GM12878 (cell line): ENCODE data around the gene PGF. TPM values are rescaled to one million over a fixed set of nuclear protein-coding genes. Genes with fewer than 3 reads are reported as not detected.

Experiments
- ATAC-seq: fragments of 200-7000 bp; cut with Tn5 transposase; 3 replicates; pipeline ENCODE4 v1.9.1; 2020; ENCODE audit warnings: mild to moderate bottlenecking, moderate library complexity
- BruUV-seq: library from RNA; stranded (reverse); fragments of 400-500 nt; replicated peaks from 2 replicates; lab custom pipeline; 2021; lab: Mats Ljungman, UMichigan
- CTCF ChIA-PET: fragments of 300-600 bp; sonication (Branson Sonifier 250); formaldehyde crosslinking; extraction: SDS; loops from one replicate; lab custom pipeline; 2021; ENCODE audit warnings: inconsistent platforms; lab: Yijun Ruan, JAX
- POLR2A ChIA-PET: fragments of 350-600 bp; formaldehyde crosslinking; extraction: SDS; loops from one replicate; lab custom pipeline; 2021; ENCODE audit warnings: inconsistent platforms; lab: Charles Lee
- RAD21 ChIA-PET: fragments of 300-600 bp; sonication (Branson Sonifier 250); formaldehyde crosslinking; loops from one replicate; lab custom pipeline; 2023; ENCODE audit warnings: antibody characterized with exemption; ENCODE audit not compliant: unreplicated experiment; lab: Charles Lee
- SMC1A ChIA-PET: fragments of 300-600 bp; sonication (Branson Sonifier 250); formaldehyde crosslinking; loops from one replicate; lab custom pipeline; 2023; ENCODE audit not compliant: unreplicated experiment, uncharacterized antibody; lab: Charles Lee
- DNase-seq: peaks from one replicate; pipeline ENCODE4 v3.0.0-alpha.2; 2011; ENCODE audit warnings: low read depth, low spot score
- FAIRE-seq: peaks from 3 replicates; lab custom pipeline; 2011; peaks lifted over from hg19 to GRCh38; lab: Jason Lieb, UNC
- H2AFZ ChIP-seq: 2 replicates; pipeline ENCODE4 v1.6.0; 2011; ENCODE audit warnings: low read depth, low read length, control low read depth; ENCODE audit not compliant: control insufficient read depth
- H3K27ac ChIP-seq: 2 replicates; pipeline ENCODE4 v1.5.1; 2011; ENCODE audit warnings: control low read depth; ENCODE audit not compliant: control insufficient read depth, insufficient read depth
- H3K27me3 ChIP-seq, 2 experiments: replicated peaks in 1 of 2; 2 replicates each; pipeline versions ENCODE4 v1.6.0 to v1.6.1; 2011; ENCODE audit warnings: low read length in 1 of 2; ENCODE audit not compliant: control insufficient read depth in 2 of 2, insufficient read depth in 2 of 2
- H3K36me3 ChIP-seq, 2 experiments: 2 replicates each; pipeline ENCODE4 v1.5.1; 2011; ENCODE audit warnings: low read length in 1 of 2; ENCODE audit not compliant: control insufficient read depth in 2 of 2, insufficient read depth in 2 of 2
- H3K4me1 ChIP-seq: 2 replicates; pipeline ENCODE4 v1.6.1; 2011; ENCODE audit warnings: mild to moderate bottlenecking, low read length, moderate library complexity, mixed read lengths; ENCODE audit not compliant: control insufficient read depth, insufficient read depth
- H3K4me2 ChIP-seq: 2 replicates; pipeline ENCODE4 v1.6.0; 2011; ENCODE audit warnings: control low read depth; ENCODE audit not compliant: control insufficient read depth, insufficient read depth
- H3K4me3 ChIP-seq: fragments of 200-600 bp; sonication (generic); 2 replicates; pipeline ENCODE4 v1.5.1; 2016
- H3K79me2 ChIP-seq: 2 replicates; pipeline ENCODE4 v1.6.0; 2011; ENCODE audit warnings: low read length; ENCODE audit not compliant: control insufficient read depth, insufficient read depth
- H3K9ac ChIP-seq: 2 replicates; pipeline ENCODE4 v1.8.0; 2011; ENCODE audit warnings: low read length, control low read depth, mixed read lengths; ENCODE audit not compliant: control insufficient read depth, insufficient read depth
- H3K9me3 ChIP-seq: replicated peaks from 3 replicates; pipeline ENCODE4 v1.5.1; 2011; ENCODE audit warnings: mild to moderate bottlenecking, low read length; ENCODE audit not compliant: control insufficient read depth, insufficient read depth
- H4K20me1 ChIP-seq: 2 replicates; pipeline ENCODE4 v1.6.0; 2011; ENCODE audit not compliant: control insufficient read depth, insufficient read depth
- BMI1 ChIP-seq: fragments of 450-650 bp; IDR thresholded peaks from 2 replicates; pipeline ENCODE4 v1.6.1; 2016; ENCODE audit warnings: mild to moderate bottlenecking, moderate library complexity, borderline replicate concordance
- CBX3 ChIP-seq: fragments of 200-600 bp; sonication (generic); IDR thresholded peaks from 2 replicates; pipeline ENCODE4 v1.6.1; 2016; ENCODE audit warnings: low read depth, borderline replicate concordance
- CREB1 ChIP-seq: IDR thresholded peaks from 2 replicates; pipeline ENCODE4 v1.6.1; 2012; ENCODE audit warnings: low read depth, mild to moderate bottlenecking, inconsistent platforms
- EED ChIP-seq: sonication (generic); IDR thresholded peaks from 2 replicates; pipeline ENCODE4 v1.6.1; 2016; ENCODE audit warnings: antibody characterized with exemption, low read depth
- EGR1 ChIP-seq, 2 experiments: IDR thresholded peaks; 1 replicate in 1 of 2; 2 replicates in 1 of 2; pipeline ENCODE4 v1.6.1; 2011 to 2012; ENCODE audit warnings: low read depth in 2 of 2, low read length in 2 of 2, borderline replicate concordance in 1 of 2, mild to moderate bottlenecking in 1 of 2, moderate library complexity in 1 of 2
- IRF5 ChIP-seq: fragments of 450-650 bp; IDR thresholded peaks from 2 replicates; pipeline ENCODE4 v1.6.1; 2017; ENCODE audit warnings: borderline replicate concordance
- KAT2A ChIP-seq: conservative IDR thresholded peaks from 2 replicates; pipeline ENCODE4 v1.6.1; 2011; ENCODE audit warnings: low read depth, low read length; ENCODE audit not compliant: control insufficient read depth
- MTA3 ChIP-seq: IDR thresholded peaks from 2 replicates; pipeline ENCODE4 v1.6.1; 2012; ENCODE audit warnings: low read length, inconsistent platforms, borderline replicate concordance
- PAX5 ChIP-seq: IDR thresholded peaks from 2 replicates; pipeline ENCODE4 v1.6.1; 2011; ENCODE audit warnings: low read depth, low read length, borderline replicate concordance
- SREBF1 ChIP-seq: IDR thresholded peaks from 2 replicates; pipeline ENCODE4 v1.6.1; 2012; ENCODE audit warnings: mild to moderate bottlenecking, low read length
- ZNF207 ChIP-seq: fragments of 450-650 bp; IDR thresholded peaks from 2 replicates; pipeline ENCODE4 v1.6.1; 2014; ENCODE audit warnings: antibody characterized with exemption, mild to moderate bottlenecking, borderline replicate concordance
- WGBS: methylation state at CpG from one replicate; pipeline ENCODE4 v1.1.6; 2016; ENCODE audit warnings: low lambda C conversion rate; ENCODE audit not compliant: insufficient replicate concordance, insufficient coverage; ENCODE audit errors: missing lambda C conversion rate; 5-methylcytosine and 5-hydroxymethylcytosine counted together
- in situ Hi-C: fragments of 300-500 bp; cut with MboI; formaldehyde crosslinking; loops from 9 replicates; pipeline ENCODE4 v1.14.3; 2018; ENCODE audit warnings: mixed read lengths
- intact Hi-C: fragments of 100-400 bp; cut with micrococcal nuclease; formaldehyde crosslinking; loops from one replicate; pipeline ENCODE4 v1.14.2; 2022; ENCODE audit not compliant: unreplicated experiment
- polyA plus RNA-seq, 11 experiments: library from polyadenylated mRNA; depleted of rRNA in 4 of 11; unstranded in 6 of 11; stranded (reverse) in 5 of 11; fragments of >200 nt; fragmentation: Nextera tagmentation in 4 of 11; fragmentation: Illumina TruSeq in 1 of 11; extraction: Ambion mirVana in 4 of 11; extraction: Trizol in 1 of 11; gene quantifications; 1 replicate in 1 of 11; 2 replicates in 10 of 11; pipeline versions ENCODE4 v1.2.1 to v1.2.3, GENCODE V29; 2011 to 2016; ENCODE audit warnings: inconsistent platforms in 2 of 11, missing spikeins in 2 of 11, low read depth in 1 of 11
- total RNA-seq, 4 experiments: library from RNA; depleted of rRNA in 3 of 4; stranded (reverse); fragments of >200 nt in 3 of 4; fragmentation: Illumina TruSeq in 1 of 4; extraction: Trizol in 1 of 4; gene quantifications; 2 replicates each; pipeline versions ENCODE4 v1.2.1 to v1.2.3, GENCODE V29; 2013 to 2021
- TF ChIP-seq, protein P1 (sequence below): IDR thresholded peaks from 2 replicates; pipeline ENCODE4 v1.6.1; 2012; ENCODE audit warnings: low read length, inconsistent platforms
- TF ChIP-seq, protein P2 (sequence below): IDR thresholded peaks from 2 replicates; pipeline ENCODE4 v1.6.1; 2012; ENCODE audit warnings: improper control_type of control experiment, low read depth, low read length; ENCODE audit not compliant: insufficient replicate concordance
- TF ChIP-seq, protein P3 (sequence below): IDR thresholded peaks from 2 replicates; pipeline ENCODE4 v1.6.1; 2011; ENCODE audit warnings: low read depth, low read length, improper control_type of control experiment, borderline replicate concordance

The PGF gene
- total and polyA plus RNA-seq, 10 of the 15 experiments (the other 5 are each of a cell fraction or from before 2014, with no cell fraction given), result 0.11 to 5.5 (median 0.63) TPM

DNA sequence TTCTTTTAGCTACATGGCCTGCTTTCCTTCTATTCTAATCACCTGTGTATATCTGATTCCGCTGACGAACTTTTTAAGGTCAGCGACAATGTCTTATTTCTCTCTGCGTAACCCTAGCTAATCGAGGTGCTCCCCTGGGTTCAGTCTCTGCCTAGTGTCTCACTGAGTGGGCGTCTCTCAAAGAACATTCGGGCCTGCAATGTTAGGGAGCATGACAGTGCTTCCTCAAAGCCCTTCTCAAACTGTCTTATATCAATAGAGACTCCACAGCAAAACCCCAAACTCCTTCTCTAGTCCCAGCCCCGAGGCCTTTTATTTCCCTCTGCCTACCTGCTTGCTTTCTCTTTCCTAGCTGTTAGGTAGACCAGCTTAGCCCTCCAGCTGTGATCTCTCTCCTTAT, 18.7 kb downstream of the PGF start (continued):
- TF ChIP-seq EGR1 (IDR thresholded peaks at IDR 0.05; ENCODE audit: borderline replicate concordance in 1 of 2, low read depth in 2 of 2, low read length in 2 of 2), result no peak
- TF ChIP-seq, protein P1, sequence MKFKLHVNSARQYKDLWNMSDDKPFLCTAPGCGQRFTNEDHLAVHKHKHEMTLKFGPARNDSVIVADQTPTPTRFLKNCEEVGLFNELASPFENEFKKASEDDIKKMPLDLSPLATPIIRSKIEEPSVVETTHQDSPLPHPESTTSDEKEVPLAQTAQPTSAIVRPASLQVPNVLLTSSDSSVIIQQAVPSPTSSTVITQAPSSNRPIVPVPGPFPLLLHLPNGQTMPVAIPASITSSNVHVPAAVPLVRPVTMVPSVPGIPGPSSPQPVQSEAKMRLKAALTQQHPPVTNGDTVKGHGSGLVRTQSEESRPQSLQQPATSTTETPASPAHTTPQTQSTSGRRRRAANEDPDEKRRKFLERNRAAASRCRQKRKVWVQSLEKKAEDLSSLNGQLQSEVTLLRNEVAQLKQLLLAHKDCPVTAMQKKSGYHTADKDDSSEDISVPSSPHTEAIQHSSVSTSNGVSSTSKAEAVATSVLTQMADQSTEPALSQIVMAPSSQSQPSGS, result no peak

DNA sequence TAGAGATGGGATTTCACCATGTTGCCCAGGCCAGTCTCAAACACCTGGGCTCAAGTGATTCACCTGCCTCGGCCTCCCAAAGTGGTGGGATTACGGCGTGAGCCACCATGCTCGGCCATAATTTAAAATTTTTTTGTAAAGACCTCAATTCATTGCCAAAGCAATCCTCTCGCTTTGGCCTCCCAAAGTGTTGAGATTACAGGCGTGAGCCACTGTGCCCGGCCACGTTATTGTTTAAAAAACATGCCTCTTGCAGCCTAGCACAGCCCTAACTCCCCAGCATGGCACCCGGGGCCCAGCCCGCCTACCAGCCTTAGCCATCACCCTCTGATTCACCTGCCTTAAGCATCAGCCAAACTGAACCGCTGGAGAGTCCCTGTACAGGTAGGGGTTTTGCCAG, 19.2 kb downstream of the PGF start:
- ATAC-seq (no peak), DNase-seq (no peak), FAIRE-seq (no peak)
- Histone ChIP-seq H3K4me3 (no peak overlapping the region), H4K20me1 (no peaks in the 10 kb centered on the region), H3K79me2 (no peaks in the 10 kb centered on the region), H3K9ac (no peak overlapping the region), H3K4me1 (peaks cover 33% of the 10 kb centered on the region), H3K9me3 (no peaks in the 10 kb centered on the region; the same call in 2 of the 3 replicates), H3K27me3 (no peaks in the 10 kb centered on the region), H3K36me3 (no peaks in the 10 kb centered on the region), H3K27ac (no peak overlapping the region), H3K4me2 (no peak overlapping the region), H2AFZ (no peak overlapping the region)
- no TSS peak for BruUV-seq
- POLR2A ChIA-PET, result no interaction called here
- intact Hi-C loops (no loop called here), in situ Hi-C loops (no loop called here)
- SMC1A ChIA-PET, result interaction anchor here (1.0 kb wide), 1 partner anchor 627 kb away, joined by 3 read pairs; no protein-coding TSS in a partner anchor
- RAD21 ChIA-PET, result no interaction called here
- WGBS, result 79% methylated on average over 11 of the region's 11 CpGs
- CTCF ChIA-PET, result interaction anchor here (1.0 to 1.2 kb wide), 4 partner anchors 9 to 152 kb away, joined by 3 to 5 read pairs (median 4); no protein-coding TSS in a partner anchor
- TF ChIP-seq ZNF207 (no peak), PAX5 (no peak), MTA3 (no peak), KAT2A (no peak), CBX3 (no peak), SREBF1 (no peak), CREB1 (no peak), EED (no peak), BMI1 (no peak), IRF5 (no peak)
- TF ChIP-seq, protein P2, sequence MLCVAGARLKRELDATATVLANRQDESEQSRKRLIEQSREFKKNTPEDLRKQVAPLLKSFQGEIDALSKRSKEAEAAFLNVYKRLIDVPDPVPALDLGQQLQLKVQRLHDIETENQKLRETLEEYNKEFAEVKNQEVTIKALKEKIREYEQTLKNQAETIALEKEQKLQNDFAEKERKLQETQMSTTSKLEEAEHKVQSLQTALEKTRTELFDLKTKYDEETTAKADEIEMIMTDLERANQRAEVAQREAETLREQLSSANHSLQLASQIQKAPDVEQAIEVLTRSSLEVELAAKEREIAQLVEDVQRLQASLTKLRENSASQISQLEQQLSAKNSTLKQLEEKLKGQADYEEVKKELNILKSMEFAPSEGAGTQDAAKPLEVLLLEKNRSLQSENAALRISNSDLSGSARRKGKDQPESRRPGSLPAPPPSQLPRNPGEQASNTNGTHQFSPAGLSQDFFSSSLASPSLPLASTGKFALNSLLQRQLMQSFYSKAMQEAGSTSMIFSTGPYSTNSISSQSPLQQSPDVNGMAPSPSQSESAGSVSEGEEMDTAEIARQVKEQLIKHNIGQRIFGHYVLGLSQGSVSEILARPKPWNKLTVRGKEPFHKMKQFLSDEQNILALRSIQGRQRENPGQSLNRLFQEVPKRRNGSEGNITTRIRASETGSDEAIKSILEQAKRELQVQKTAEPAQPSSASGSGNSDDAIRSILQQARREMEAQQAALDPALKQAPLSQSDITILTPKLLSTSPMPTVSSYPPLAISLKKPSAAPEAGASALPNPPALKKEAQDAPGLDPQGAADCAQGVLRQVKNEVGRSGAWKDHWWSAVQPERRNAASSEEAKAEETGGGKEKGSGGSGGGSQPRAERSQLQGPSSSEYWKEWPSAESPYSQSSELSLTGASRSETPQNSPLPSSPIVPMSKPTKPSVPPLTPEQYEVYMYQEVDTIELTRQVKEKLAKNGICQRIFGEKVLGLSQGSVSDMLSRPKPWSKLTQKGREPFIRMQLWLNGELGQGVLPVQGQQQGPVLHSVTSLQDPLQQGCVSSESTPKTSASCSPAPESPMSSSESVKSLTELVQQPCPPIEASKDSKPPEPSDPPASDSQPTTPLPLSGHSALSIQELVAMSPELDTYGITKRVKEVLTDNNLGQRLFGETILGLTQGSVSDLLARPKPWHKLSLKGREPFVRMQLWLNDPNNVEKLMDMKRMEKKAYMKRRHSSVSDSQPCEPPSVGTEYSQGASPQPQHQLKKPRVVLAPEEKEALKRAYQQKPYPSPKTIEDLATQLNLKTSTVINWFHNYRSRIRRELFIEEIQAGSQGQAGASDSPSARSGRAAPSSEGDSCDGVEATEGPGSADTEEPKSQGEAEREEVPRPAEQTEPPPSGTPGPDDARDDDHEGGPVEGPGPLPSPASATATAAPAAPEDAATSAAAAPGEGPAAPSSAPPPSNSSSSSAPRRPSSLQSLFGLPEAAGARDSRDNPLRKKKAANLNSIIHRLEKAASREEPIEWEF, result no peak
- TF ChIP-seq, protein P3, sequence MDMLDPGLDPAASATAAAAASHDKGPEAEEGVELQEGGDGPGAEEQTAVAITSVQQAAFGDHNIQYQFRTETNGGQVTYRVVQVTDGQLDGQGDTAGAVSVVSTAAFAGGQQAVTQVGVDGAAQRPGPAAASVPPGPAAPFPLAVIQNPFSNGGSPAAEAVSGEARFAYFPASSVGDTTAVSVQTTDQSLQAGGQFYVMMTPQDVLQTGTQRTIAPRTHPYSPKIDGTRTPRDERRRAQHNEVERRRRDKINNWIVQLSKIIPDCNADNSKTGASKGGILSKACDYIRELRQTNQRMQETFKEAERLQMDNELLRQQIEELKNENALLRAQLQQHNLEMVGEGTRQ, result no peak
